GM19351 (cell line): ENCODE results near the gene ANGPTL1.
"Not testable (repeated sequence)": the region's sequence is repeated elsewhere in the genome, so short reads cannot be mapped to it uniquely, and the experiment has no call there.

ENCODE experiments used
- ATAC-seq: cut with Tn5 transposase; IDR thresholded peaks from one replicate; pipeline ENCODE4 v1.9.1; 2021; ENCODE audit warnings: mild to moderate bottlenecking, moderate library complexity; ENCODE audit not compliant: unreplicated experiment

The ANGPTL1 gene

DNA sequence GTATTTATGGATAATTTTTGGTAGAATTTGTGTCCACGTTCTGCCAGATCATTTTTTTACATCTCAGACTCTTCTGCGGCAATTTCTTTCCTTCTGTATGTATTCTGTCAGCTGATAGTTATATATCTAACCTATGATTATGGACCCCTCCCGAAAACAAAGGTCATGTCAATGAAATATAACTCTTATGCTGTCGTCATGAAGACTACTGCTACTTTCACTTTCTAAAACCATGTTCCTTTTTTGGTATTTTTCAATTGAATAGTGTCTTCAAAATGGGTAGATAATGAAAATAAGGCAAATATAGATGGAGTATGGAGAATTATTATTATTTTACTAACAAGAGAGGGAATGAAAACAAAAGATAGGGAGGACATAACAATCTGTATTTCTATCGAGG, 3.2 kb downstream of the ANGPTL1 start:
- no peak for ATAC-seq

DNA sequence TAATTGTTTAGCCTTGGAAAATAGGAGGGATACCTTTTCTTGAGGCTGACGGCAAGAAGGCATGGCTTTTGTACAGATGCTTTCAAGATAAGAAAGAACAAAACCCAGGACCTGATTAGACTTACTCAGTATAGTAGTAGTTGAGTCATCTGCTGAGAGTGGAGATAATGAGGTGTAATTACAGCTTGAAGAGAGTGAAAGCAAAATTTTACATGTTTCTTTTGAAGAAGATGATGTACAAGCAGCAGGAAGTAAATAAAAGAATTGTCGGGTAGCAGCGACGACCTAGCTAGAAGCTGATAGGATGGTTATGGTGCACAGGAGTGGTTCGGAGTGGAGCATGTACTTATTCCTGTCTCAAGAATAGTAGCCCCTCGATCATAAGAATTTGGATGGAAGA, 6.6 kb downstream of the ANGPTL1 start:
- ATAC-seq: no peak

DNA sequence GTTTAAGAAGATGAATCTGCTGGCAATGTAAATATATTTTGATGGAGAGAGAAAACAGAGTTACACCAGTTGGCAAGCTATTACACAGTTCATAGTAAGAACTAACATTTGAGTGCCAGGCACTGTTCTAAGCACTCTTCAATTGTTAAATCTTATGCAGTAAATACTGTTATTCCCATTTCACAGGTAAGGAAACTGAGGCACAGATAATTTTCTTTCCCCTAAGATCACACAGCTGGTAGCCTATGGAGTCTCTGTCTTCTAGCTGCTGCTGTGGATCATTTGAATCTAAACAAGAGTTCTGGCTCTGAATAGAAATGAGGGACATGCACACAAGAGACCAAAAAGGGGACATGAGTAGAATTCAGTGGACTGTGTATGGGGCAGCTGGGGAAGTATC, 8.0 kb downstream of the ANGPTL1 start:
- ATAC-seq: no peak

DNA sequence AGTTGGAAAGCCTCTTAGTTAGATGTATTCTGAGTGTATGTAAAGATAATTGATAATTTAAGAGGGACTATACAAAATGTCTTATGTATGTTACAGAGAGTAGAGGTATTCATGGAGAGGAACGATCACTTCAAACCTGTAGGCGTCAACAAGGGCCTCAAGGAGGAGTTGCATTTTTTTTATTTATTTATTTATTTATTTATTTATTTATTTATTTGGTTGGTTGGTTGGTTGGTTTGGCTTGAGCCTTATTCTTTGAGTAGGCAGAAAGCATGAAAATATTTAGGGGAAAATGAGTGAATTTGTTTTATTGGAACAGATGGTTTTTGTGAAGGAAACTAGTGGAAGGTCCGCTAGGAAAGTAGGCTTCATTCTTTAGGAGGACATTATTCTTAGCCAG, 8.5 kb downstream of the ANGPTL1 start:
- no peak for ATAC-seq

DNA sequence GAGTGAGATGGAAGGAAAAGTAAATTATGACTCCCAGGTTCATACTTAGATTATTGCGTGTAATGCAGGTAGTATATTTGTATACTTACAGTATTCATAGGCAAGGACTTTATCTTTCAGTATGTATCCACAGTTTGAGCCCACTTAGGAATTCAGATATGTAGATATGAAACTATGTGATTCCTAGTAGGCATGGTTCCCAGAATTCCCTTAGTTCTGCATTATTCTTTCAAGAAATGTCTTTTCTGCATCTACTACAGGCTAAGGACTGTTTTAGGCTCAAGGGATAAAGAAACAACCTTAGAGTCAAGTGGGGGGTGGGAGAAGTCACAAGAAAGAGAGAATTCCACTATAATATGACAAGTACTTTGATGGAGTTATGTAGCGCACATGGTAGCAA, 13.8 kb downstream of the ANGPTL1 start:
- ATAC-seq: no peak

DNA sequence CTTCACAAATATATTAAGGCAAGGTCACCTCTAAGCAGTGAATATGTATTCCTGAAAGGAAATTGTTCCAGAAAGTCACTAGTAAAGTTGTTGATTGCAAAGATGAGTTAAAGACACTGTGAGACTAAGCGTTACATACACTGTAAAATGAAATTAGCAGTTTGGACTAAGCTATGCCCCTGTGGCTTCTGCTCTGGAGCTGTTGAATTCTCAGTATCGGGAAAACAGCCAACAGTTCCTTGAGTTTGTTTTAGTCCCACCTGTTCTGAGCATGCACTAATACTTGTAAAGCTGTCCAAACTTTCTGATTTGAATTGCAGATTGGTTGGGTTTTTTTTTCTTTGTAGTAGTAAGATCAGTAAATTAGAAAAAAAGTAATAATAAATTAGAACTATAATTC, 21.0 kb downstream of the ANGPTL1 start:
- ATAC-seq: no peak

DNA sequence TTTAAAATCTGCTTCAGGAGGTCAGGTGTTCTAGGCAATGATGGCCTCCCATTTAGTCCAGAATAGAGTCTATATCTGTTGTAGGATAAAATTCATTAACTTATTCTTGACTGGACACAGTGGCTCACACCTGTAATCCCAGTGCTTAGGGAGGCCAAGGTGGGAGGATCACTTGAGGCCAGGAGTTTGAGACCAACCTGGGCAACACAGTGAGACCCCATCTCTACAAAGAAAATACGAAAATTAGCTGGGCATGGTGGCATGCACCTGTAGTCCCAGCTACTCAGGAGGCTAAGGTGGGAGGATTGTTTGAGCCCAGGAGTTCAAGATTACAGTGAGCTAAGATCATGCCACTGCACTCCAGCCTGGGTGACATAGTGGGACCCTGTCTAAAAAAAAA, 23.0 kb downstream of the ANGPTL1 start:
- ATAC-seq: not testable (repeated sequence)

DNA sequence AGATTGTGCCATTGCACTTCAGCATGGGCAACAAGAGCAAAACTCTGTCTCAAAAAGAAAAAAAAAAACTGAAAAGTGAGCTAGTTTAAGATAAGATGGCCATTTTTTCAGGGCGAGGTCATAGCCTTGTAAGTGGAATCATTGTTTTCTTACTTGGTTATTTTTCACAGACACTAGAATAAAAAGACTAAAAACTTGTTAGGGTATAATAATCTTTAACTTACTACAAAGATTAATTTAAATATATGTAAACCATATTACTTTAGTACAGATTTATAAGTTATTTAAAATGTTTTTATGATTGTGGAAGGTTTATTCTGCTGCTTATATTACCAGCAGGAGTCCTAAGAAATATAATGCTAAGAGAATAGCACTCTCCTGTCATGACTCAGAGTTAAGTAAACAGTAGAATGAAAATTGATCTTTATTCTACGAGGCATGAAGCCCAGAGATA, 23.5 kb downstream of the ANGPTL1 start:
- no peak for ATAC-seq

DNA sequence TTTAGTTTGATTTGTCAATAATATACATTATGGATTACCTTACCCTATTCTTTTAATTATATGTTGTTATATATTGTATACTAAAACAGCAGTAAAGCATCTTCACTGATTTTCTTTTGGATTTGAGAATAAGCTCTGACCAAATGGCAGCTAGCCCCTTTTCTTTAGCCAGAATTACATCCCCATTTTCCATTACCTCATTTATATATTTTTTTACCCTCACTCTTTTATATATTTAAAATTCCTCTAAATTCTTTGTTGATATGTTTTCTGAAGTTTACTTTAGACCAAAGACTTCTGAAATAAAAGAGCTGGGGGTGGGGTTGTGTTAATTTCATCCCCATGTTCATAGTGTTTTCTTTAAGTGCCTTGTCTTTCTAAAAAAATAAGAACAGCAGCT, 24.6 kb downstream of the ANGPTL1 start:
- no peak for ATAC-seq

DNA sequence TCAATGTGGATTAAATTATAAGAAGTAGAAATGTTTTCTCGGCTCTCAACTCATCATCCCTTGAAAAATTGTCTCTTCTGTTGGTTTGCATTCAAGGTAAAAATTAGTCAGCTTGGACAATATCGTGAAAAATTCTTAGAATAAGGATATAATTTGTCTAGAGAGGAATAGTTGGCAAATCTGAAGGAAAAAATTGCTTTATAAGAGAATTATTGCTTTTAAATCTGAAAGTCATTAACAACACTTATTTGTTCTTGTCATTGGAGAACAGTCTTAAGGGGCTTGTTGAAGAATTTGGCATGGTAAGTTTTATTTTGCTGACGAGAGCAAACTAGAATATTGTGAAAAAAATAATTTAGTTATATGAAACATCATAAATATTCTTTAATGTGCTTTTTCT, 26.4 kb downstream of the ANGPTL1 start:
- no peak for ATAC-seq

DNA sequence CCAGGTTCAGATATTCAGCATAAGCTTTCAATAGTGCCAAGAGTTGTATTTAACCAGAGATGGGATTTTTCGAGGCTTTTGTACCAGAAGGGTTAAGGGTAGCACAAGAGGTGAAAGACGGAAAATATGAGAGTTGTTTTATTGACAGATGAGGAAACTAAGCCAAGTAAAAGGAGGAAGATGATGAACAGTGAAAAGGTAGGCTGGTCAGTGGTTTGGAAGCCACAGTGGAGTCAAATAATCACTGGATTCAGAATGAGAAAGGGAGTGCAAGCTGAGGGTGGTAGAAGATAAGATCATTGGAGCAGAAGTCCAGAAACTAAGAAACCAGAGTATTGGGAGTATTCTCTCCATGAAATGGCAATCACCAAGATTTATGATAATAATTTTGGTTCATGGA, 45.7 kb downstream of the ANGPTL1 start:
- ATAC-seq: no peak

DNA sequence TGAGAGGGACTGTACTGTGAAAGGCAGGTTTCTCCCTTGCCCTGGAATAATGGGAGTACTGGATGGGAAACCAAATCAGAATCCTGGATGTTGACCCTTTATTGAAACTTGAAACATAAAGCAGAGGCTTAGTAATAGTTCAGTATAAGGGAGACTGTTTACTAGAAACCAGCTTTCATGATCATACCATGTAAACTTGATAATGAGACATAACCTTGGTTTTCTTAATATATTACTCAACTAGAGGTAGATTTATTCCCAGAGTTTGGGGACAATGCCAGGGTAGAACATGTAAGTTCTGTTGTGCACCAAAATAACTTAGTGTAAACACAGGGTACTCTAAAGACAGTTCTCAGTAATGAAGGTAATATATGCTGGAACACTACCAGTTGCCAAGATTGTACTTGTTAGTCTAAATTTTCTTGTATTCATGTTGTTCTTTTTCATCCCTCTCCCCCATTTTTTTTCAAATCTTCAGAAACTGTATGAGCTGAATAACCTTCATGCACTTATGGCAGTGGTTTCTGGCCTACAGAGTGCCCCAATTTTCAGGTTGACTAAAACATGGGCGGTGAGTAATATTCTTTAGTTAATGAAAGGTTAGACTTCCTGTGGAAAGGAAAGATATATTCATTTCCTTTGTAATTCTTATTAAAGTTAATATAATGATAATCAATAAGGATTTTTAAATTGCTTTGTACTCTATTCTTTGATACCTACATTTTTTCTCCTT, 49.6 kb downstream of the ANGPTL1 start:
- ATAC-seq: no peak

DNA sequence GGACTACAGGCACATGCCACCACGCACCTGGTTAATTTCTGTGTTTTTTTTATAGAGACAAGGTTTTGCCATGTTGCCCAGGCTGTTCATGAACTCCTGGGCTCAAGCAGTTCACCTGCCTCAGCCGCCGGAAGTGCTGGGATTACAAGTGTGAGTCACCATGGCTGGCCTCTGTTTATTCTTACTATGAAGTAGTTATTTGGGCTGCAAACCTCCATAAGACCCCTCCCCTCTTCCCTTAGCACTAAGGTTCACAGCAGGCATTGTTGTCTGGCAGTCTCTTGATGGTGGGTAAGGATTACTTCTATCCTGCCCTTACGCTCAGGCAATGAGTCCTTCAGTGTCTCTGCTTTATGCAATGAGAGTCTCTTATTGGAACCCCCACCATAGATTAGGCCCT, 51.8 kb downstream of the ANGPTL1 start:
- no peak for ATAC-seq

DNA sequence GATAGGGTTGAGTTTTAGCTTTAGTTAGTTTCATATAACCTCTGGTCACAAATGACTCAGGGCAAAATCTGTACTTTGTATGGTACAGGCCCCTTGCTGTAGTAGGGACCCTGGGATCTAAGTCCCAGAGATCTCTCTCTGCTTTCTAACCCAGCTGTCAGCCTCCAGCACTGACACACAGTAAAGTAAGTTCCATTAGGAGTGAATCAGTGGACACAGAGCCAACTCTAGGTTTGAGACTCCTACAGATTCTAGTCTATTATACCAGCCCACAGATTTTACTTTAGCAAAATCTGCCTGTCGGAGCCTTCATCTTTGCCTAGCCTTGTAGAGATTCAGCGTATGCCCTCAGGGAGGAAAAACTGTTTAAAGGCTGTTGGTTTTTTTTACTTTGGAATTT, 52.5 kb downstream of the ANGPTL1 start:
- ATAC-seq: no peak

DNA sequence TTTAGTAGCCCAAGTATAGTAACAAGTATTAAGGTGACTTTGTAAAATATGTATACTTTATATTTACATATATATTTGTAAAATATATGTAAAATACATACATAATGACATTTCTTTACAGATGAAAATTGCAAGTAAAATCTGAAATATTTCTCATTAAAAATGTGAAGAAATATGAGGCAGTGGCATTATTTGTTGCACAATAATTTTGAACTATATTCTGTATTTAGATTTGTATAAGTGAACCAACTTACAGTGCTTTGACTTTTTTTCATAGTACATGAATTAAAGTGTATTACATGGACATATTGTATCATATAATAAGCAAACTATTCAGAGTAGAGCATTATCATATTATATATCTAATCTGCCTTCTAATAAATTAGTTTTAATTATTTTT, 60.3 kb downstream of the ANGPTL1 start:
- ATAC-seq: no peak

DNA sequence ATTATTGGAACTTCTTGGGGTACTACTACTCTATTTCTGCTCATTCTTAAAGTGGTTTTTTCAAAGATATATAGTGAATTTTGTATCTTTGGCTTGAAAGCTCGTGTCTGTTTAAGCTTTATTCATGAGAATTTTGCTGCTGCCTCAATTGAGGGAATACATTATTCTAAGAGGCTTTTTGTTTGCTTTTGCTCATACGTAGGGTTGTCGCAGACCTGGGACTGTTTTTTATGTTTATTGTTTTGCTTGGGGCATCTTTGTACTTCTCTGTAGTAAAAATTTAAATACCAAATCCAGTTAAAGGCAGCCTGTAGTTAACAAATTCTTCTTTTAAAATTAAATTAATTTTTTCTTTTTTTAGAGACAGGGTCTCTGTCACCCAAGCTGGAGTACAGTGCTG, 62.3 kb downstream of the ANGPTL1 start:
- no peak for ATAC-seq

DNA sequence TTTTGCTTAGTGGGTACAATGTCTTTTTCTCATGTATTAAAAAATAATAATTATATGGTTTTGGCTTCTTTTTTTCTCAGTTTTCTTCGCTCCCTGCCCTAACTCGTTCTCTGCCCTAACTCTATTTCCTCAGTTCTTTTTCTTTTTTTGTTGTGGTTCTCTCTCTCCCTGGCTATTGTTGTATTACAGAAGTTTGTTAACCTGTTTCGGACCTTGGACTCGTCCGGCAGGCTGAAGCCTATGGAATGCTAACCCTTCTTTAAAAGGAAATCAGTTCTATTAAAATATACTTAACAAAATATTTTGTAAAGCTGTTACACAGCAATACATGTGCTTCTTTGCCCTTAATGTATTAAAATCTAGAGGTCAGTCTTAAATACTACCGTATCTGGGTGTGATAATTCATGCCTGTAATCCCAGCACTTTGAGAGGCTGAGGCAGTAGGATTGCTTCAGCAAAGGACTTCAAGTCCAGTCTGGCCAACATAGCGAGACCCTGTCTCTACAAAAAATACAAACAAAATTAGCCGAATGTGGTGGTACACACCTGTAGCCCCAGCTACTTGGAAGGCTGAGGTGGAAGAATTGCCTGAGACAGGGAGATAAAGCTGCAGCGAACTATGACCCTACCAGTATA, 64.1 kb downstream of the ANGPTL1 start:
- no peak for ATAC-seq

DNA sequence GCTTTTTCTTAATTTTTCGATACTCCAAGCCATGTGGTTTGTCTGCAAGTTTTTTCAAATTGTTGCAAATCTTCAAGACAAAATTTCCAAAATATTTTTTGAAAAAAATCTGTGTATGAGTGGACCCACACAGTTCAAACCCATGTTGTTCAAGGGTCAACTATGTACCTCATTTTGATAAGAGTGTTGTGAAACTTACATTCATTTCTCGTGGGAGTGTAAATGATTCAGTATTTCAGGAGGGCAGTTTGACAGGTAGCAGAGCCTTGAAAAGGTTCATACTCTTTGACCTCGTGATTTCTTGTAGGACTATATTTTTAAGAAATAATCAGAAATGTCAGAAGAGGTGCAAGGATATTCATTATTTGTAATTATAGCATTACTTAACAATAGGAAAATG, 68.0 kb downstream of the ANGPTL1 start:
- ATAC-seq: no peak
